IPS-11a (cell line): ENCODE measurements around the gene LIN37.

Experiments used
- H3K4me3 ChIP-seq: one replicate; pipeline ENCODE4 v1.5.1; 2013; ENCODE audit warnings: low read depth, low read length, control low read depth

LIN37 gene

GRCh38 chr19:35751839-35752745 lies 3.7 kb downstream of the LIN37 start:
- no peak overlapping the region for H3K4me3 ChIP-seq

GRCh38 chr19:35752746-35753350 lies 4.5 kb downstream of the LIN37 start:
- no peak overlapping the region for H3K4me3 ChIP-seq

GRCh38 chr19:35753634-35754369 lies 5.4 kb downstream of the LIN37 start:
- H3K4me3 ChIP-seq, result no peak overlapping the region

GRCh38 chr19:35754370-35755130 lies 6.2 kb downstream of the LIN37 start:
- no peak overlapping the region for H3K4me3 ChIP-seq

GRCh38 chr19:35755131-35755549 lies 6.8 kb downstream of the LIN37 start:
- peak overlapping the region; percentile 37 for H3K4me3 ChIP-seq

- peak overlapping the region; percentile 37 for H3K4me3 ChIP-seq
These were observed 7.4 kb downstream of the LIN37 start for GRCh38 chr19:35755550-35756376.

GRCh38 chr19:35756377-35757230 lies 8.2 kb downstream of the LIN37 start, which contains the start of gene HSPB6:
TSS of gene HSPB6 (minus strand) at chr19:35757029. CDS start at chr19:35757008, 21 bp downstream.
- H3K4me3 ChIP-seq, result peak within 1 kb of the TSS; percentile 99

- peak overlapping the region; percentile 99 for H3K4me3 ChIP-seq
These were observed 8.9 kb downstream of the LIN37 start for GRCh38 chr19:35757231-35757748.

- H3K4me3 ChIP-seq, result peak within 1 kb of the TSS; percentile 99
These were observed 9.6 kb downstream of the LIN37 start, which contains the start of gene PROSER3 for GRCh38 chr19:35757749-35758608. TSS of gene PROSER3 (plus strand) at chr19:35758176. CDS start at chr19:35758216, 40 bp downstream.

GRCh38 chr19:35759697-35760096 lies 11.3 kb downstream of the LIN37 start:
- H3K4me3 ChIP-seq, result no peak overlapping the region

- H3K4me3 ChIP-seq, result no peak overlapping the region
These were observed 12.5 kb downstream of the LIN37 start for GRCh38 chr19:35760711-35761349.

GRCh38 chr19:35764432-35765315 lies 16.3 kb downstream of the LIN37 start:
- H3K4me3 ChIP-seq, result no peak overlapping the region

GRCh38 chr19:35766571-35767104 lies 18.3 kb downstream of the LIN37 start:
- no peak overlapping the region for H3K4me3 ChIP-seq

GRCh38 chr19:35767288-35768081 lies 19.1 kb downstream of the LIN37 start:
- H3K4me3 ChIP-seq, result no peak overlapping the region

- no peak overlapping the region for H3K4me3 ChIP-seq
These were observed 19.7 kb downstream of the LIN37 start for GRCh38 chr19:35768082-35768421.
